EL (cell line): ENCODE results near the gene CFAP74.
A peak's percentile ranks its signal among the peaks of the same experiment; 100 is the strongest.
"Not testable (repeated sequence)": the region's sequence is repeated elsewhere in the genome, so short reads cannot be mapped to it uniquely, and the experiment has no call there.

Experiments
- DNase-seq: peaks from one replicate; pipeline ENCODE4 v3.0.0-alpha.2; 2016

The CFAP74 gene

DNA sequence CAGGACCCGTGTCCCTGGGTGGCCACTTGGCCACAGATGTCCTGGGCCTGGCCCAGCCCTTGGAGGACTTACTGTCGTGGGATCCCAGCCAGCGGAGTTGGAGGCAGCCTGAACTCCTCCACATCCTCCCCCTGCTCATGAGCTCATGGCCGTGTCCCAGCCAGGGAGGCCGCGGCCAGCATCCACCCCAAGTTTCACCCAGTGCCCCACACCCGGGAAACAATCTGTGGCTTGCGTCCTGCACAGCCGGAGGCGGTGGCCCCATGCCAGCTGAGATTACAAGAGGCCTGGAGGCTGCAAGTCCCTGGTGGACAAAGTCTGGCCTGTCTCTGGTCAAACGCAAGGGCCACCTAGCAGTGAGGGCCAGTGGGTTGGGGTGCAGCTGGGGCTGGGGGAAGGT, 57.0 kb downstream of the CFAP74 start:
- DNase-seq, result no peak

DNA sequence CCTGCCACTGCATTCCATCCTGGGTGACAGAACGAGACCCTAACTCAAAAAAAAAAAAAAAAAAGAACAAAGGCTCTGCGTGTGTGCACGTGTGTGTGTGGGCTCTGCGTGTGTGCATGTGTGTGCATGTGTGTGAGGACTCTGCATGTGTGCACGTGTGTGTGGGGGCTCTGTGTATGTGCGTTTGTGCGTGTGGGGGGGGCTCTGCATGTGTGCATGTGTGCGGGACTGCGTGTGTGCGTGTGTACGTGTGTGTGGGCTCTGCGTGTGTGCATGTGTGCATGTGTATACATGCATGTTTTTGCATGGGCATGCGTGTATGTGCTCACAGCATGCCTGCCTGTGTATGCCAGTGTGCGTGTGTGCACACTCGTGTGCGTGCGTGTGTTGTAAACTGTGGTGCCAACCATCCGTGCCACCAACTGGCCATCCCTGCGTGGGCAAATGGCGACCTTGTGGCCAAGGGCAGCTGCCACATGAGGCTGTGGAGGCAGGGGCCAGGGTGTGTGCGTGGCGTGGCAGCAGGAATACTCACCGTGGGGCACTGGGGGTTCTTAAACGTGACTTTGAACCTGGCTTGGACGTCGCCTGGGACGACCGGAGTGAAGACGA, 57.7 kb downstream of the CFAP74 start:
- DNase-seq, result no peak

DNA sequence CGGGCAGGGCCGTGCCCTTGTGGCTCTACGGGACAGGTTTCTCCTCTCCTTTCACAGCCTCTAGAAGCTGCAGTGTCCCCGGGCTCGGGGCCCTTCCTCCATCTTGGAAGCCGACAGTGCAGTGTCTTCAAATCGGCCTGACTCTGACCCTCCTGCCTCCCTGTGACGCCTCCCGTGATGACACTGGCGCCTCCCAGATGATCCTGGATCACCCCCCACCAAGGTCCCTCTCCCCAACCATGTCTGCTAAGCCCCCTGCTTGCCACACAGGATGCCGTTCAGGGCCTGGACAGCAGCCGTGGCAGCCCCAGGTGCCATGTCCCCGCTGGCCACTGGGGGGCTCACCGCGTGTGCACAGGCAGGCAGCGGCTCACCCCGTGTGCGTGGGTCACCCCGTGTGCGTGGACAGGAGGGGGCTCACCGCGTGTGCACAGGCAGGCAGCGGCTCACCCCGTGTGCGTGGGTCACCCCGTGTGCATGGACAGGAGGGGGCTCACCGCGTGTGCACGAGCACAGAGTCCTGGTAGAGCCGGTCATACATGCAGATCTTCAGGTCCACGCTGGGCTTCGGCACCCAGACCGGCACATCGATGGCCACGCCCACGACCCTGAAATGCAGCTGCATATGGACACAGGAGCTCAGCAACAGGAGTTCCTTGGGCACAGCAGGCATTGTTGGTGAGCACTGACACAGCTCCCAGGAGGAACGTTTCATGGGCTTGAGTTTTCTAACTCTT, 59.6 kb downstream of the CFAP74 start:
- peak; percentile 40 for DNase-seq

DNA sequence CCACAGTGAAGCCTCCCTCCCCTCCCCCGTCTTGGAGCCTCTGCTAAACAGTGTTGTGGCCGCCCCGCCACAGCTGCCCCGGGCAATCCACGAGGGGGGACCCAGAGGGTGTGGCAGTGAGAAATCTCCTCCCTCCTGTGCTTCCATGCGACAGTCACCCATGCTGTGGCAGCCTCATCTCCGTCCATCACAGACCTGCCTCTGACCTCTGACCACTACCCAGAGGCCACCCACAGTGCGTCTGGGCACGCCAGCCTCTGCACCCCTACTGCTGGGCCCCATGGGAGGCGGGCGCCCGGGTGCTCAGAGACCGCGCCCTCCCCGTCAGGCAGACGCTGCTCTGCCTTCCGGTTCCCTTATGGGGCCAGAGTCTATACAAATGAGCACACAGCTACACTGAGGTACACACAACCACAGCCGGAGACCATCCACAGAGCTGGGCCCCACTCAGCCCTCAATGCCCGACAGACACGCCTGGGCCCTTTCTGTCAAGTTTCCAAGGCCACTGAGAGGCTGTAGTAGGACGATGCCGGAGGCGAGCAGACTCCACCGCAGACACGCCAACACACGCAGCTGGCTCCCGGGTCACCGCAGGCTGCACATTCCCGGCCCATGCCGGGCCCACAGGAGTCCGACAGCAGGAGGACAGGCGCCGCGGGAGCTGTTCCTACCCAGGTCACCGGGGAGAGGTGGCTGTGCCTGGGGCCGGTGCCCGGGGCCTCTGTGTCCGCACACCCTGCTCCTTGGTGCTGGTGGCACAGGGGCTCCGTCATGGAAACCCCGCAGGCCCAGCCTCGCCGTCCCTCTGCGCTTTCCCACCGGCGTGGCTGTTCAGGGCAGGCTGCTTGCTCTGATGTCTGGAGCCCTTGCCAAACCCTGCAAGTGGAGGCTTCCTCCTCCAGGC, 60.6 kb downstream of the CFAP74 start:
- no peak for DNase-seq

DNA sequence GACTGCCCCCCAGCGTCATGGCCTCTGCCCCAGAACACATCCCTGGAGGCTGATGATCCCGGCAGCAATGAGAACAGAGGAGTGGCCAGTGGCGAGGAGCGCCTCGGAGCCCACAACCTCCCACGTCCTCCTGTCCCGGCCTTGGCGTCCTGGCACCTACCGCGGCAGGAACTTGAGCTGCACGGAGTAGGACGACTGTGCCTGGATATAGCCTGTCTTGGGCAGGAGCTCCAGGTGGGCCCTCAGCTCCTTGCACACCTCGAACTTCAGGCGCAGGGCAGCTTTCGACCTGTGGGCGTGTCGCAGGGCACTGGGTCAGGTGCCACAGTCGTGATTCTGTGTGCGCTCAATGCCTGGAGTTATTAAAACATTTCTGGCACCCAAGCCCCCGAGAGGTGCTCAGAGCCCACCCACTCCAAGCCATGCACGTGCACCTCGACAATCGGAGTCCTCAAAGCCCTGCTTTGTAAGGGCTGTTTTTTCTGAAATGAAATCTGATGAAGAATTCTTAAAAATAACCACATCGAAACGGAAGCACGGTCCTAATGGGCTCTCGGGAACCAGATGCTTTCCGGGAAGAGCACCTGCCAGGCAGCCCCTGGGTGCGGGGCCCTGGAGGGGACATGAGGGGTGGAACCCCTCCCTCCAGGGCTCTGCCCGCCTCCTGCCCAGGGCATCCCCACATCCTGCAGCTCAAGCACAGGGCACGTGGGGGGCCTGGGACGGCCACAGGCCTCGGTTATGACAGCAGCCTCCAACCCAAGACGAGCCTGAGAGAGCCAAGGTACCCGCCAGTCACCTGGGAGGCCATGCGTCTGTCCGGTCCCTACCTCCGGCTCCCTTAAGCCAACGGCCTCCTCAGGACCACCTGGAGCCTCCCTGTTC, 61.5 kb downstream of the CFAP74 start:
- no peak for DNase-seq

DNA sequence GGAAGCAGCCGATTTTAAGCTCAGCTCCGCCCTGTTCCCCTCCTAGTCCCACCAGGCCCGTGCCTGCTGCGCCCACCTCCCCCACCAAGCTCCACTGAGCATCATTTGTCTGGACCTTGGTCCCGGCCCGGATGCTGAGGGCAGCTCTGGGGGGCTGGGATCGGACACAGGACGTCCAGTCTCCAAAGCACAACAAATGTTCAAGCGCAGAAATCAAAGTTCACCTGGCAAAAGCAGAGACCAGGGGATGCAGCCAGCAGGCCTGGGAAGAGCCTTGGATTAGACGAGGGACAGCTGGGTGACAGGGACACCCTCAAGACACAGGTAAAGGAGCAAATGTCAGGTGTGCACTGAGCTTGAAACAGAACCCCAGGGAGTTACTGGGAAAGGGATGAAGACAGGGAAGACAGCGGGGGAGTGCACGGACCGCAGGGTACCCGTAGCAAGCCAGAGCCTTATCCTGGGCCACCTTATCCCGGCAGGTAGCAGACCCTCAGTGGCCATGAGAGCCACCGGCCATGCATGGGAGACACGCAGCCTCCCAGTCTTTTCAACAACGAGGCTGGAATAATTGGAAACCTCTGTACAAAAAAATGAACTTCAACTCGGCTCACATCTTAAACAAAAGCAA, 62.3 kb downstream of the CFAP74 start:
- no peak for DNase-seq

DNA sequence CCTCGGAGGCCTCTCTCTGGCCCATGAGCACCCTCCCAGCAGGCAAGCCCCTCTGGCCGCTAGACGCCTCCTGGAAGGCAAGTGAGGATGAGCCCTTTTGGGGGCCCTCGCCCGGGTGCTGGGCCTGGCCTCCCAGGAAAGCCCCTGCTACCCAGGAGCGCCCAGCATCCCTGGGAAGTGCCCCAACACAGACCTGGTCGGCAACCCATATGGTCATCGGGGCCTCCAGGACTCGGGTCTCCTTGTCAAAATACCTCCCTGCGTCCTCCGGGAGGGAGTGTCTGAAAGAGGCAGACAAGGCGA, 63.5 kb downstream of the CFAP74 start:
- DNase-seq, result no peak

DNA sequence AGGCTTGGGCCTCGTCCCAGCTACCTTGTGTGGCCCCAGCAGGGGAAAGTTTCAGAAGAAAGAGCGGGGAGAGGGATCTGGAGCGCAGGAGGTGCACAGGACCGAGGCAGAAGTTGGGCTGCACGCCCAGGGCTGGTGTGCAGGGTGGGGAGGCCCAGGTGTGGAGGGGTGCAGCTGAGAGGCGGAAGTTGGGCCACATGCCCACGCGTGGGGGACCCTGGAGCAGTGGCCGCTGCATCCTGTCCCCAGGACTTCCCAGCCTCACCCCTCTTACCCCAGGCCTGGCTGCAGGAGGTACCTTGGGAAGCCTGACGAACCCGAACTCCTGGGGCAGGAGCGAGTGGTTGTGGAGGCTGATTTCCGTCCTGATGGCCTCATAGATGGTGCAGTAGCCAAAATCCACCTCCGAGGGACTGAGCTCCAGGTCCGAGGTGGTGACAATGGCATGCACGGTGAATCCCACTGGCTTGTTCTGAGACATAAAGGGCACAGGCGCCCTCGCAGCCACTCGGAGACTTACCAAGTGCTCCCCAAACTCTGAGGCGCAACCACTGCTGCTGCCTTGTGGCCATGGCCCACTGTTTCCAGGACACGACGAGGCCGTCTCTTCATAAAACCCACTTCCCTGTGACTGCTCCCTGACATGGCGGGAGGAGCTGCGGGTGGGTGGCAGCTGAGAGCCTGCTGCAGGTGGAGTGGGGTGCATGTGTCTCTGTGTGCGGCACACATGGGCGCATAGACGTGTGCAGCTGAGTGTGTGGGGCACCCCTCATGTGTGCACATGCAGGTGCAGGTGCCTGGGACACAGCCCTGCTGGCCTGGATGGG, 64.1 kb downstream of the CFAP74 start:
- no peak for DNase-seq

DNA sequence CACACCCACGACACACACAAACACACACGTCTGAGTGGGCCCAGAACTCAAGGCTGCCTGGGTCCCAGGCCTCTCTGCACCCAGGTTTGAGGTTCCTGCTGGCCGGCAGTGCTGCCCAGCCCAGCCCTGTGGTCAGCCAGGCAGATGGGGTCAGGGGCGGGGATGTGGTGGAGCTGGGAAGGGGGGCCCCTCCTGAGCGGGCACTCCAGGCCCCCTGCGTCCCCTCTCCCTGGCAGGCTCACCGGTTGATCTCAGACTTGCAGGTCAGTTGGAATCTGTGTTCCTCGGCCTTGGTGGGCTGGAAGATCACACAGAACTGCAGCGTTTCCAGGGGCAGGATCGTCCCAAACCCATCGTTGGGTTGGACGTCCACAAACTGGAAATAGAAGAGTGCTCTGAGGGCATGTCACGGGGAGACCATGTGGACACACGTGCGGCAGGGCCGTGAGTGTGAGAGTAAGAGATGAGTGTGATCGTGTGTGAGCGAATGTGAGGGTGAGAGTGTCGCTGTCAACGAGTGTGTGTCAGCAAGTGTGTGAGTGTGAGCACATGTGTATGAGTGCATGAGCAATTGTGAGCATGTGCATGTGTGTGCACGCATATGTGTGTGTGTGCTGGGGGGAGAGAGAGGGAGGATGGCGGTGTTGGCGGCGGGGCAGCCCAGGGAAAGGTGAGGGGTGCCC, 64.8 kb downstream of the CFAP74 start:
- DNase-seq, result no peak

DNA sequence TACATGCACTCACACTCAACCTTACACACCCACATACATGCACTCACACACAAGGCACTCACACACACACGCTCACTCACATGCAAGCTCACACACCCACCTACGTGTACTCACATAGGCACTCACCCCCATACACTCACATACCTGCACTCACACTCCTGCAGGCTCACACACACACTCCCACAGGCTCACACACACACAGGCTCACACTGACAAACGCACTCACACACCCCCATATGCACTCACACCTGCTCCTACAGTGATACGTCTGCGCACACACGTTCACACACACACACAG, 65.4 kb downstream of the CFAP74 start:
- DNase-seq, result no peak

DNA sequence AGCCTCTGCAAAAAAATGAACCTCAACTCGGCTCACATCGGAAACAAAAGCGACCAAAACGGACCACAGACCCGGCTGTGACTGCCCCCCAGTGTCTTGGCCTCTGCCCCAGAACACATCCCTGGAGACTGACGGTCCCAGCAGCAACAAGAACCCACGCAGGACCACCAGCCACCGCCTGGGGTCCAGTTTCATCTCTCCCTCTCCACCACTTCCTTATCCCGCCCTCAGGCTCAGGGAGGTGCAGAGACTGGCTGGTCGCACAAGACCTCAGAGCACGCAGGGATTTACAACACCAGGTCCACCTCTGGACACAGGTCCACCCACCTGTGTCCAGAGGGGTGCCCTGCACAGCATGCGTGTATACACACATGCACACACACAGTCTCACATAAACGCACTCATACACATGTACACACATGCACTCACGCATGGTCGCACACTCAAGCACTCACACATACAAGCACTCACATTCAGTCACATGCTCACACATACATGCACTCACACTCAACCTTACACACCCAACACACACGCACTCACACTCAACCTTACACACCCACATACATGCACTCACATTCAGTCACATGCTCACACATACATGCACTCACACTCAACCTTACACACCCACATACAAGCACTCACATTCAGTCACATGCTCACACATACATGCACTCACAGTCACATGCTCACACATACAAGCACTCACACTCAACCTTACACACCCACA, 65.9 kb downstream of the CFAP74 start:
- DNase-seq, result no peak

DNA sequence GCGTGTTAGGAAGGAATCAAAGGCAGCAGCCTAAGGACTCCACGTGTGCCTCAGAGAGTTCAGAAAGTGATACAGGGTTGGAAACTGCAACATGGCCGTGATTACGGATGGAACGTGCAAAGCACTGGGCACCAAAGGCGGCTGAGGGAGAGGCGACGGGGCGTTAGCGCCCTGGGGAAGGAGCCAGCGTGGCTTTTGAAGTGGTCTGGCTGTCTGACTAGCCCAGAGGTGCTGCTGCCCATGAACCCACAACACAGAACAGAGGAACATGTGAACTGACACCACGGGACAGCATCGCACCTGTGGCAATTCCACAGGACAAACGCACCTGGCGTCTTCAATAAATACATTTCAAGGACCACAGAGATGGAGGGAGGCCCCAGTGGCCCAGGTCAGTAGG, 66.5 kb downstream of the CFAP74 start:
- DNase-seq, result no peak

DNA sequence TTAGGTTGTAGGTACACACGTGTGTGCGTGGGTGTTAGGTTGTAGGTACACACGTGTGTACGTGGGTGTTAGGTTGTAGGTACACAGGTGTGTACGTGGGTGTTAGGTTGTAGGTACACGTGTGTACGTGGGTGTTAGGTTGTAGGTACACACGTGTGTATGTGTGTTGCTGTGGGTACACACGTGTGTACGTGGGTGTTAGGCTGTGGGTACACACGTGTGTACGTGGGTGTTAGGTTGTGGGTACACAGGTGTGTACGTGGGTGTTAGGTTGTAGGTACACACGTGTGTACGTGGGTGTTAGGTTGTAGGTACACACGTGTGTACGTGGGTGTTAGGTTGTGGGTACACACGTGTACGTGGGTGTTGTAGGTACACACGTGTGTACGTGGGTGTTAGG, 68.7 kb downstream of the CFAP74 start:
- DNase-seq, result not testable (repeated sequence)

DNA sequence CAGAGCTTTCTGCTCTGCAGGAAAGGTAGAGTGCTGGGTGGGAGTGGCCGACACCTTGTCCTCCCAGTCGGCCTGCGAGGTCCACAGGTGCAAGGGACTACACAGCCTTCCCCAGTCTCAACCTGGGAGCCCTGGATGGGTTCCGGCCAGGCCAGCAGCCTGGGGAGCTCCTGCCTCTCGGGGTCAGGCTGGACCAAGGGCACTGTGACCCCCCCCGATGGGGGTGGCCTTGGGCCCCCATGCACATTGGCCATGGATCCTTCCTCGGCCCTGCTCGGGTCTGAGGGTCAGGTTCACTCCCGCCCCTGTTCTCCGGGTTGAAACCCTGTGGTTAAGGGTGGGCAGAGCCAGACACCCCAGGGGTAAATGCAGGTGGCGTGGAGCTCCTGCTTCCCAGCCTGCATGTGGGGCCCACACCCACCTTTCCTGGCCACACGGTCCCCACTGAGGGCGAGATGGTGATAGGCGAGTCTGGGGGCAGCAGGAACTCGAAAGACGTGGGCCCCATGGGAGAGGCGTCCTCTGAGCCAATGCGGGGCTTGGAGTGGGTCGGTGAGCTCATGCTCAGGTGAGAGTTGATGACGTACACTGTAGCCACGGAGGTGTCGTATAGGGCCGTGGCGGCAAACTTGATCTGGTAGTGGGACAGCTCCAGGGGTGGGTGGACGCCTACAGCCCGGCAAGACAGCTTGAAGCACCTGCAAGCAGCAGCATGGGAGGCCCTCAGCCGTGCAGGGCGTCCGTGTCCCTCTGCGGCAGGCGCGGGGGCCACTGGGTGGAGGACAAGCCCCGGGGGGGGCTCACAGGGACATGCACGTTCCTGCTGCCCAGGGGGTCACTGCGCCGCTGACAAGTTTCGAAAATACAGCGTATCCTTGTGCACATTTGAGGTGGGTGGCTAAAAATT, 73.7 kb downstream of the CFAP74 start:
- no peak for DNase-seq

DNA sequence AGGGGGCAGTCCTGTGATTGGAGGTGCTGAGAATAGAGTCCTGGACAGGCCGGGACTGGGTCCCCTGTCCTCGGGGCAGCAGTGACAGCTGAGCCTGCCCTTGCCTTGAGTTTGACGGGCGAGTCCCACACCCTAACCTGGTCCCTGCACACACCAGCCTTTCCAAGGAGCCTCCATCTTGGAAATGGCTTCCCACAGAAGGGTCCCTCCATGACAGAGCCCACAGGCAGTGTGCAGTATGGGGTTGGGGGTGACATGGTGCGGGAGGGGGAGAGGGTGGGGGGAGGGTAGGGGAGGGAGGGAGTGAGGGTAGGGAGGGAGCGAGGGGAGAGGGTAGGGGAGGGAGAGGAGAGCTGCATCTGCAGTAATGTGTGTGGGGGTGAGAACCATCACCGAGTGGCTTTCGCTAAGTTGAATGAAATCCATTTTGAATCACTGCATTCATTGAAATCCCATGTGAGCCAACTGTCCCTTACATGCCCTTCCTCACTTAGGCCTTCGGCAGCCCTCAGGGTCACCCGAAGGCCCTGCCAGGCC, 74.4 kb downstream of the CFAP74 start:
- DNase-seq, result no peak

DNA sequence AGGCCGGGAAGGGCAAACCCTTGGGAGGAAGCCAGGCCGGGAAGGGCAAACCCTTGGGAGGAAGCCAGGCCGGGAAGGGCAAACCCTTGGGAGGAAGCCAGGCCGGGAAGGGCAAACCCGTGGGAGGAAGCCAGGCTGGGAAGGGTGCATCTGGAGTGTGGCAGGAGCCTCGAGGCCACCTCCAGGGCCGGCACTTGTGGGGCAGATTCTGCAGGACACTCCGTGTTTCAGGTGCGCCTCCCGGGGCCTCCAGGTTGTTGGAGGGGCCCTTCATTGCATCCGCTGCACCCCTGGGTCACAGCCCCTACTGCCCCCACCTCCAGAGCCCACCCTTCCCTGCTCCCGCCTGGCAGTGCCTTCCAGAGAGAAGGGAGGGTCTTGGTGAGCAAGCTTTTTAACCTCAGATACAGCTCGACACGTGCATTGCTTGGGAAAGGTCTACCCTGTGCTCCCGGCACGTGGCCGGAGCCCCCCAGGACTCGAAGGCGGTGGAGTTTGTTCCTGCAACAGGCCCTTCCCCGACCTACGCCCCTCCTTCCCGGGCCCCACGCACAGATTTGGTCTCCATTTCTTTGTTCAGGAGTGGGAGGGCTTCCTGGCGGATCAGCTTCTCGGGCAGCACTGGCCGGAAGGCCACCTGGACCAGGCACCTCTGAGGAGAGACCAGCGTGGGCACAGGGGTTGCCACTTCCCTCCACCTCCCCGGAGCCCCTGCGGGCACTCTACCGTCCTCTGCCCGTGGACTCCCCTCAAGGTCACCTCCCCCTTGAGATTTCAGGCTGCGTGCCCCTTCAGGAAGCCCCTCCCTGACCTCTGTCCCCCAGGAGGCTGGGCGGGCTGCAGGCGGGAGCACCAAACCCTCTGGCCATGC, 75.1 kb downstream of the CFAP74 start:
- DNase-seq, result no peak

DNA sequence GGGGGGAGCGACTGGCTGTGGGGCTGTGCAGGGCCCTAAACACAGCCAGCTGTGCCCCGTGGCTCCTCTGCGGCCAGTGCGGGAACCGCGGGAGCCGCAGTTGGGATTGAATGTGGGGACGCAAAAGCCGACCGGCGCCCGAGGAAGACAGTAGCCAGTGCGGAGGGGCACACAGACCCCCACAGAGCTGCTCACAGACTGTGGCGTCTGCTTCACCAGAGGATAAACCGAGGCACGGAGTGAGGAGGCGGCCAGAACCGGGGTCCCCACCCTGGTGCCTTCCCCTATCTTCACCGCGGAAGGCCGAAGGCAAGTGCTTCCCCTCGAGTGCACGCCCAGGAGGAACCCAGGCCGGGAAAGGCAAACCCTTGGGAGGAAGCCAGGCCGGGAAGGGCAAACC, 75.8 kb downstream of the CFAP74 start:
- no peak for DNase-seq
